ENCODE results near the gene DIAPH1. TPM values are rescaled to one million over a fixed set of nuclear protein-coding genes. Genes with fewer than 3 reads are reported as not detected.

The DIAPH1 gene
- total and polyA plus RNA-seq, 11 donors, result 29.9 to 137 (median 61.5) TPM

- Histone ChIP-seq H3K4me1 (peaks cover 18 to 83% (median 67%) of the 10 kb centered on the region in 12 donors), H3K36me3 (peaks cover 0 to 43% (median 37%) of the 10 kb centered on the region in 9 donors), H3K27me3 (no peaks in the 10 kb centered on the region), H3K4me3 (no peak overlapping the region), H3K27ac (peak overlapping the region in 2 of 12 donors; percentile 85 to 94), H3K9me3 (no peaks in the 10 kb centered on the region)
- 92 to 96% (median 96%) methylated on average over 14 of the region's 14 CpGs for WGBS, 4 donors
- ATAC-seq, result no peak
- intact Hi-C loops (cut with DNase I), result loop anchor here in 6 of 10 donors (5.0 kb wide), 3 partner anchors 34 to 89 kb away; partner anchors contain the start of genes PCDHGC3 (in 5 of the 6) and PCDHGA11 (in 1 of the 6)
- no peak for DNase-seq
- TF ChIP-seq POLR2A (IDR thresholded peaks at IDR 0.05), result no peak
- TF ChIP-seq, protein P1, sequence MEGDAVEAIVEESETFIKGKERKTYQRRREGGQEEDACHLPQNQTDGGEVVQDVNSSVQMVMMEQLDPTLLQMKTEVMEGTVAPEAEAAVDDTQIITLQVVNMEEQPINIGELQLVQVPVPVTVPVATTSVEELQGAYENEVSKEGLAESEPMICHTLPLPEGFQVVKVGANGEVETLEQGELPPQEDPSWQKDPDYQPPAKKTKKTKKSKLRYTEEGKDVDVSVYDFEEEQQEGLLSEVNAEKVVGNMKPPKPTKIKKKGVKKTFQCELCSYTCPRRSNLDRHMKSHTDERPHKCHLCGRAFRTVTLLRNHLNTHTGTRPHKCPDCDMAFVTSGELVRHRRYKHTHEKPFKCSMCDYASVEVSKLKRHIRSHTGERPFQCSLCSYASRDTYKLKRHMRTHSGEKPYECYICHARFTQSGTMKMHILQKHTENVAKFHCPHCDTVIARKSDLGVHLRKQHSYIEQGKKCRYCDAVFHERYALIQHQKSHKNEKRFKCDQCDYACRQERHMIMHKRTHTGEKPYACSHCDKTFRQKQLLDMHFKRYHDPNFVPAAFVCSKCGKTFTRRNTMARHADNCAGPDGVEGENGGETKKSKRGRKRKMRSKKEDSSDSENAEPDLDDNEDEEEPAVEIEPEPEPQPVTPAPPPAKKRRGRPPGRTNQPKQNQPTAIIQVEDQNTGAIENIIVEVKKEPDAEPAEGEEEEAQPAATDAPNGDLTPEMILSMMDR (IDR thresholded peaks at IDR 0.05), result no peak
Observed at GRCh38 chr5:141510850-141511601, 107.8 kb downstream of the DIAPH1 start.

- WGBS, 4 donors, result 79 to 91% (median 88%) methylated on average over 9 of the region's 9 CpGs
- Histone ChIP-seq H3K27ac (peak overlapping the region in 9 of 12 donors; percentile 2 to 92 (median 84)), H3K27me3 (no peaks in the 10 kb centered on the region), H3K4me1 (peaks cover 18 to 78% (median 60%) of the 10 kb centered on the region in 12 donors), H3K4me3 (no peak overlapping the region), H3K9me3 (no peaks in the 10 kb centered on the region), H3K36me3 (peaks cover 0 to 49% (median 29%) of the 10 kb centered on the region in 9 donors)
- DNase-seq (no peak), ATAC-seq (no peak)
- intact Hi-C loops (cut with DNase I), result loop anchor here in 6 of 10 donors (5.0 kb wide), 3 partner anchors 33 to 88 kb away; partner anchors contain the start of genes PCDHGC3 (in 5 of the 6) and PCDHGA11 (in 1 of the 6)
- TF ChIP-seq, protein P1 (IDR thresholded peaks at IDR 0.05), result no peak
- TF ChIP-seq POLR2A (IDR thresholded peaks at IDR 0.05), result no peak
Observed at GRCh38 chr5:141510160-141510559, 108.6 kb downstream of the DIAPH1 start.

- Histone ChIP-seq H3K36me3 (peaks cover 0 to 56% (median 23%) of the 10 kb centered on the region in 9 donors), H3K27ac (peak overlapping the region; percentile 65 to 92 (median 80)), H3K27me3 (no peaks in the 10 kb centered on the region), H3K4me3 (peak overlapping the region in 9 of 12 donors; percentile 10 to 45 (median 30)), H3K9me3 (no peaks in the 10 kb centered on the region), H3K4me1 (peaks cover 8 to 66% (median 48%) of the 10 kb centered on the region in 12 donors)
- peak in 4 of 5 donors; percentile 58 to 79 (median 76) for DNase-seq
- peak; percentile 15 to 63 (median 57) for ATAC-seq
- intact Hi-C loops (cut with DNase I), result no loop called here
- TF ChIP-seq, protein P1 (IDR thresholded peaks at IDR 0.05), result no peak
- TF ChIP-seq POLR2A (IDR thresholded peaks at IDR 0.05), result peak in 1 of 2 donors; percentile 17
- WGBS, 4 donors, result 37 to 48% (median 46%) methylated on average over 20 to 23 of the region's 23 CpGs
Observed at GRCh38 chr5:141508798-141509611, 109.8 kb downstream of the DIAPH1 start.
